GM19035 (cell line): Measurements from ENCODE around the gene FGD3.
"Not testable (repeated sequence)": the region's sequence is repeated elsewhere in the genome, so short reads cannot be mapped to it uniquely, and the experiment has no call there.

Experiments used
- ATAC-seq: cut with Tn5 transposase; IDR thresholded peaks from one replicate; pipeline ENCODE4 v1.9.1; 2021; ENCODE audit not compliant: unreplicated experiment

Gene FGD3, protein sequence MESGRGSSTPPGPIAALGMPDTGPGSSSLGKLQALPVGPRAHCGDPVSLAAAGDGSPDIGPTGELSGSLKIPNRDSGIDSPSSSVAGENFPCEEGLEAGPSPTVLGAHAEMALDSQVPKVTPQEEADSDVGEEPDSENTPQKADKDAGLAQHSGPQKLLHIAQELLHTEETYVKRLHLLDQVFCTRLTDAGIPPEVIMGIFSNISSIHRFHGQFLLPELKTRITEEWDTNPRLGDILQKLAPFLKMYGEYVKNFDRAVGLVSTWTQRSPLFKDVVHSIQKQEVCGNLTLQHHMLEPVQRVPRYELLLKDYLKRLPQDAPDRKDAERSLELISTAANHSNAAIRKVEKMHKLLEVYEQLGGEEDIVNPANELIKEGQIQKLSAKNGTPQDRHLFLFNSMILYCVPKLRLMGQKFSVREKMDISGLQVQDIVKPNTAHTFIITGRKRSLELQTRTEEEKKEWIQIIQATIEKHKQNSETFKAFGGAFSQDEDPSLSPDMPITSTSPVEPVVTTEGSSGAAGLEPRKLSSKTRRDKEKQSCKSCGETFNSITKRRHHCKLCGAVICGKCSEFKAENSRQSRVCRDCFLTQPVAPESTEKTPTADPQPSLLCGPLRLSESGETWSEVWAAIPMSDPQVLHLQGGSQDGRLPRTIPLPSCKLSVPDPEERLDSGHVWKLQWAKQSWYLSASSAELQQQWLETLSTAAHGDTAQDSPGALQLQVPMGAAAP

DNA sequence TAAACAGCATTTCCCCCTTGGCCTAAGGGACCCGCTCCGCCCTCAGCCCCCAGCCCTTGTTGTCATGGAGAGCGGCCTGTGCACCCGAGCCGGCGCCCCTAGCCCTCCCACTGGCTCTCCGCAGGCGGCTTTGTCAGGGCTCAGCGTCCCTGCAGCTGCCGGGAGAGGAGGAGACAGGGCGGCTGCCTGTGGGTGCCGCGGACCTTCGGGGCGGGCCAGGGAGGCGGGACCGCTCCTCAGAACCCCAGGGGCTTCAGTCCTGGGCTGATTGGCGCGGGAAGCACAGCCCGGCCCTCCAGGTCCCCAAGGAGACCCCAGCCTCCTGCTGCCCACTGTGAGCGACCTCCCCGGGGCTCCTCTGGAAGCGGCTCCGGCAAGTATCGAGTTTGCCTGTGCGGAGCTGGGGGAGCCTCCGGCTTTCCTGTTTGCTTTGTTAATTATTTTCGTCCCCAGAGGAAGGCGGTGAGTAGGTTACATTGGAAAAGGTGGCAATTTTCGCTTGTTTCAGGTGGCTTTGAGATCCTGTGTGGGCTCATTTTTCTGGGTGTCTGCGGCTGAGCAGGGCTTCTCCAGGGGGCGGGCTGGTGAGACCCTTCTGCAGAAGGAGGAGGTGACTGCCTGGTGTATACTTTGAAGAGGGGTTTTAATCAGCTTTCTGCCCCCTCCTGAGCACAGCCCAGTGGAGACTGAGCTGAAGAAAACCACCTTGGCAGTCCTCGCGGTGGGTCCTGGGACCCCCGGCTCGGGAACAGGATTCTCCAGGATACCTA lies at the start of gene FGD3:
Gene FGD3, plus strand, starts transcription at position 256 of the 770 bp plus-strand sequence. CDS start 28,734 bp downstream, outside the sequence.
- ATAC-seq = no peak

DNA sequence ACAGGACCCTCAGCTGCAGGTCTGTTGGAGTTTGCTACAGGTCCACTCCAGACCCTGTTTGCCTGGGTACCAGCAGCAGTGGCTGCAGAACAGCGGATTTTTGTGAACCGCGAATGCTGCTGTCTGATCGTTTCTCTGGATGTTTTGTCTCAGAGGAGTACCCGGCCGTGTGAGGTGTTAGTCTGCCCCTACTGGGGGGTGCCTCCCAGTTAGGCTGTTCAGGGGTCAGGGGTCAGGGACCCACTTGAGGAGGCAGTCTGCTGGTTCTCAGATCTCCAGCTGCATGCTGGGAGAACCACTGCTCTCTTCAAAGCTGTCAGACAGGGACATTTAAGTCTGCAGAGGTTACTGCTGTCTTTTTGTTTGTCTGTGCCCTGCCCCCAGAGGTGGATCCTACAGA lies 42.2 kb upstream of the FGD3 start:
- ATAC-seq = not testable (repeated sequence)

DNA sequence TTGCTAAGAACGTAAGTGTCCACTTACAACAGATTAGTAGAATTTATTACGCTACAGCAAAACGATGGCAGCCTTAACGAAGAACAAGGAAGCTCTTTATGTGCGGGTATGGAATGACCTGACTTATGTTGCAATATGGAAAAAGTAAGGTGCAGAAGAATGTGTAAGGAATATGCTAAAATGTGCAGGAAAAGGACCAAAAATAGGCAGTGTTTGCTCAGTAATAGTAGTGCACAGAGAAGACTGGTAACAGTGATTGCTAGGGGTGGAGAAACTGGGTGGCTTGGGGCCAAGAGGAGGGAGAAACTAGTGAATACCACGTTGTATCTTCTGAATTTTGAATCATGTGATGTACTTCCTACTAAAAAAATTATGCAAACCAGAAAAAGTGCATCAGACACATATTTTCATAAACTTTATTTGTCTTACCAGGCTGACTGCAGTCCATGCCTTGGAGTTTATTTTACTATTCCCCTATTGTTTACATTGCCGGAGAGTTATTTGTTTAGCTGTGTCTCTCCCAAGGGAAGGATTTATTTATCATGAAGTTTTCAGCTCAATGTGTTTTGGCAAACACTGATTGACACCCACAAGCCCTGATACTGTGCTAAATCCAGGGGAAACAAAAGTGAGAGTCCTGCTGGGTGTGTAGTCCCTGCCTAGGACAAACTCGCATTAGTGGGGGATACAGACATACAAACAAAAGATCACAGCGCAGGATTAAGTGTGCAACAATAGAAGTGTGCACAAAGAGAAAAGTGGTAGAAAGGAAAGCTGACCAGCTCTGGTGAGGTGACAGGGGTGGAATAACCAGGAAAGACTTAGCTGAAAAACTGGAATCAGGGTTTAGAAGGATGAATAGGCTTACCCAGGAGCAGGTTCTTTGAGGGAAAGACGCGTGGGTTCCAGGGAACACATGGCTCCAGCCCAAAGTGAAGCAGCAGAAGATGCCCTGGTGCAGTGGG lies 35.5 kb upstream of the FGD3 start:
- no peak for ATAC-seq

DNA sequence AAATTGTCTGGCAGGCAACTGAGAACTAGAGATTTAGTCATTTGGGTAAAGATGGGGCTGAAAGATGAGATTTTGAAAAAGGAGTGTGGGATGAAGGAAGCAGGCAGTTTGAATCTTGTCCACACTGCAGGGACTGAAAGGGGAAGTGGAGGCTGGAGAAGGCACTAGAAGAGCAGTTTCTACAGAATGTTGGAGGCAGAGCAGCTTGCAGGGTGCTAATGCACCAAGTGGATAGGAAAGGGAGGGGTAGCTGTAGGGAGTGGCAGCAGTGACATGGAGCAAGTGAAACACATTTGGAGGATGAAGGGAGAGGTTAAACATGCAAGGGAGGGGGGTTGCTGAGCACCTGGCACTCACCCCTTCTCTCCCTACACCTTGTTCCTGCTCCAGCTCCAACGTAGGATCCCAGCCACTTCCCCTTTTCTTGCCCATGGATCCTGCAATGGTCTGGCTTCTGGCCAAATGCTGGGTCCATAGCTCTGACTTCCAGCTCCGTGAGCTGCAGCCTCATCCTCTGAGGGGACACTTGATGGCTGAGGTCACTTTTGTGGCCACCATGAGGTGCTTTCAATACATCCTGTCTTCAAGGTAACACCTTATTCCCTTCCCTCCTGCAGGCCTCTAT lies 30.0 kb upstream of the FGD3 start:
- ATAC-seq = no peak

DNA sequence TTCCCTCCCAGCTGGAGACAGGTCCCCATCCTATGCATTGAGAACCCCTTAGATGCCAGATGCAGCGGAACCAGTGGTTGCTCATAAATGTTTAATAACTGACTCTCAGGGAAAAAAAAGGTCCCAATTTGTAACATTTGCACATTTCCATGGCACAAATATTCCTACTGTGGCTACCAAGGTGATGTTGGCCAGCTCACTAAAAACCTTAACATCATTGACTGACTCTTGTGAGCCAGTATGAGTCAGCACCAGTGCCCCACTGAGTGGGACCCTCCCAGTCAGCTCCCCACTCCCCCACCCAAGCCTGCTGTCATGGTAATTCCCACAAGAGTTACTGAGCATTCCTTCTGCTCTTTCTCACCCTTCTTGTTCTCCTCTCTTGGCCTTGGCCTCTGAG lies 26.9 kb upstream of the FGD3 start:
- no peak for ATAC-seq

DNA sequence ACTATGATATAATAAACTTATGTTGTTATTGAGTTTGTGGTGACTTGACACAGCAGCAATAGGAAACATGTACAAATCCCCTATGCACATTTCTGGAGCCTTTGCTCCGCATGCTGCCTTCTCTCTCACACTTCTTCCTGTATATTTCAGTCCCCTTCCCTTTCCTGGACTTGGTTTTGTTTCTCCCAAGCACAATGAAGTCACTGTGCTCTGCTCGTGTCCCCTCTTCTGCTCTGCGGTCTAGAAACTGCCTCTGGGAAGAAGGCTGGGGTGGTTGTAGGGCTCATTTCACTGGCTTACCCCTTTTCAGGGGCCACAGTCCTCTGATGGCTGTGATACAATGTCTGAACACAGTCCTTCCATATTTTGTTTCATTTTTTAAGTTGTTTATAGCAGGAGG lies 15.7 kb upstream of the FGD3 start:
- ATAC-seq = no peak

DNA sequence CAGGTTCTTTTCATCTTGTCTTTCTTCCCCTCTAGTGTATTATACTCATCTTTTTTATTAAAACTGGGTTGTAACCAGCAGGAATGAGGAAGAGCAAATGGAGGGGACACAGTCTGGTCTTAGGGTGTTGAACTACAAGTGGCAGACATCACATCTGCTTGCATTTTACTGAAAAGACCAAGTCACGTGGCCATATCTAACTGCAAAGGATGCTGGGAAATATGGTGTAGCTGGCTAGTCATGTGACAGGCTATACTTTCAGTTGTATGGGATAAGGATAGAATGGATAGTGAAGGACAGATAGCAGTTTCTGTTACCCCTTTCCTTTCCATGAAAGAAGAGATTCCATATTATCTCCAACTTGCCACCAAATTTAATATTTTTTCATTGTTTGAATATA lies 13.0 kb upstream of the FGD3 start:
- ATAC-seq = no peak

DNA sequence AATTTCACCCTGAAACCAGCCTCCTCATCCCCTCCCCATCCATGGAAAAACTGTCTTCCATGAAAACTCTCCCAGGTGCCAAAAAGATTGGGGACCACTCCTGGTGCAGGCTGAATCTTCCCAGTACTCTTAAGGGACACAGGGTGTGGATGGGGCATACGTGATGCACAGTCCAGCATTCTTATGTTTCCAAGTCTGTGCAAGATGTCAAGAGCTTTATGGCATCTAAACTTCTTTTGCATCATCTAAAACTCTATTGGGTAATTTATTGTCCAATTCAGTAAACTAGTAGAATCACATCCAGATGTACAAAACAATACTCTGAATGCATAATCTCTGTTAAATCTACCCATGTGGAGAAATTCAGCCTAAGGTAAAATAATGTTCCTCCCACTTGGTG lies 9.3 kb upstream of the FGD3 start:
- ATAC-seq = no peak

DNA sequence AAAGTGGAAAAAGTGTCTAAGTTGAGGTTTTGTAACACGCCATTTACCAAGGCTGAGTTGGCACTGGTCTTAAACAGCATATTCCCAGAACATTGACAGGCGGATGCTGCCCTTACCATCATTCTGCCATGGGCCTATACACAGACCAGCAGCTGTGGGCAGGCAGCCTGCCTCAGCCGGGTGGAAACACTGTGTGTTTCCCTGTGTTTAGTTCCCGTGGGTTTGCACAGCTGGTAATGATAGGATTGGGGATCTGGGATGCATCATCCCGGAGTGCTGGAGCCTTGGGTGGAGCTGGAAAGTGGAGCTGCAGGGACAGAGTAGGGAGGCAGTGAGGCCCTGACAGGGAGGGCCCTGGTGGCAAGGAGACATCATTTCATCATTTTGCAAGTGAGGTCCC lies 5.5 kb upstream of the FGD3 start:
- no peak for ATAC-seq

DNA sequence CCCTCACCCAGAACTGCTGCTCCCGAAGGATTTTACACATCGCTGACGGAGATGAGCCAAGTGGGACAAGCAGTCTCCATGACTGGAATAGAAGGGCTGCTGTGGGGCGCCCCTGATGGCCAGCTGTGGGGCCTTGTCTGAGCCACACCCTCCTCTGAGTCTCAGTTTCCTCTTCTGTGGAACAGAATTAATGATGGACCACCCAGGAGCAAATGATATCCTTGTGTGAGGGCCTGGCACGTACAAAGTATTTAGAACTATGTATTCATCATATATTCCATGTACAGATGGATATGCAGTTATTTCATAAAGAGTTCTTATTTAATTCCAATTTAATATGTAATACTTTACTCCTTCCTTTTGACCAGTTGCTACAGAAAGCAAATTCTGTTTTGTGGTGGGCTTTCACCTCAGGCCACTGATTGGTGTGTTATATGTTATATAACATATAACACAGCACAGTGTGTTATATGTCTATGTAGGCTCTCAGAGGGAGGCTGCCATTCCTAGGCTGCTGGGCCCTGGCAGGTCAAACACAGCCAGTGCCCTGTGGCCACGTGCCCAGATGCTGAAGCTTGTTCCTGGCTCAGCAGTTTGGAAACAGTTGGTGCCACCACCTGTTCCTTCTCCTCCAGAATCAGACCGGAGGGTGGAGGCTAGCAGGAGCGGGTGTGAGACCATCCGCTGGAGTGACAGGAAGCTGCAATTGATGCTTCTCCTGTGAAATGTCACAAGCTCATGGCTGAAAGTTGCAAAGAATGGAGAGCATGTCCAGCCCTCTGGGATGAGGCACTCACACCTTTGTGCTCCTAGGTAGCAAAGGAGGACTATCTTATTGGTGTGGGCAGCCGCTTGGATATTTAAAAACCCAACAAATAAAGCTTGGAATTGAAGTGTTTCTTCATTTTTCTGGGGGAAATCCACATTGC lies 4.4 kb upstream of the FGD3 start:
- ATAC-seq = no peak

DNA sequence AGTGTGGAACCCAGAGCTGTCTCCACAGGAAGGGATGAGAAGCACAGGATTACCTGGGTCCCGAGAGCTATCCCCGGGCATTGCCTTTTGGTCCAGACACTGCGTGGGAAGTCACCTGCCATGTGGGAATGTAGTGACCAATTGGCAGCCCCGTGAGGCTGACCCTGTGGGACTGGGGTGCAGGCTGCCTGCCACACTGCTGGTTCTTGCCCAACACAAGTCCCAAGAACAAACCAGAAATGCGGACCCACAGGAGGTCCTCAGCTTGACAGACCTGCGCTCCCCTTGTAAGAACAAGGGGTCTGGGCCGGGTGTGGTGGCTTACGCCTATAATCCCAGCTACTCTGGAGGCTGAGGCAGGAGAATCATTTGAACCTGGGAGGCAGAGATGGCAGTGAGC lies 2.4 kb upstream of the FGD3 start:
- ATAC-seq = no peak

DNA sequence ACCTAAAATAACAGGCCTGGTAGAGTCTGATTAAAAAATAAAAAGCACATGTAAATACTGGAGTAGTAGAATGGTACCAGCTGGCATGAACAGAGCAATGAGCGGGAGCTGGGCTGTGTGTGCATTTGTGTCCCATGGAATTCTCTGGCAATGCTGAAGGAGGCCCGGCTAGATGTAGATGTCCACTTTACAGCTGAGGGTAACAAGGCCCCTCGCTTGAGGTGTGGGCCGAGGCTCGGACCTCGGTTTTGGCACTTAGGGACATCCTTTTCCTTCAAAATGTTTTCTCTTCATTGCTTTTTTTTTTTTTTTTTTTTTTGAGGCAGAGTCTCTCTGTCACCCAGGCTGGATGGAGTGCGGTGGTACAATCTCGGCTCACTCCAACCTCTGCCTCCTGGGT lies 1.5 kb upstream of the FGD3 start:
- ATAC-seq = no peak

DNA sequence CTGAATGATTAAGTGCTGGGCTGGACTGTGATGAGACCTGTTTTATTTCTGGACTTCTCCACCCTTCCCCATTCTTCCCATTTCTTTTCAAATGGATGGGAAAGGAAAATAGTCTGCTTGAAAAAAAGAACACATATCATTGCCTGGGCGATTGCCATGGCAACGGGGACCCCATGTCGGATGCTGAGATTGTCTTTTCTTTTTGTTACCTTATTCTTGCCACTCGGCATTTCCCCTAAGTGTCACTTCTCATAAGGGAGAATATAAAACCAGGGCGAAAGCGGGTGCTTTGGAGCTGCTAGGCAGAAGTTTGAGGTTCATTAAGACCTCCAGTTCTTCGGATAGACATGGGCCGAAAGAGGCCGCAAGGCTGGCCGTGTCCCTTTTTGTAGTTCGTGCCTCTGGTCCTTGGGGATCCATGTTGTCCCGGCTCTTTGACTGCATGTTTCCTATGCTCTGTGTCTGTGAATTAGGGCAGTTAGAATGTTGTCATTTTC lies 763 bp downstream of the FGD3 start:
- no peak for ATAC-seq

DNA sequence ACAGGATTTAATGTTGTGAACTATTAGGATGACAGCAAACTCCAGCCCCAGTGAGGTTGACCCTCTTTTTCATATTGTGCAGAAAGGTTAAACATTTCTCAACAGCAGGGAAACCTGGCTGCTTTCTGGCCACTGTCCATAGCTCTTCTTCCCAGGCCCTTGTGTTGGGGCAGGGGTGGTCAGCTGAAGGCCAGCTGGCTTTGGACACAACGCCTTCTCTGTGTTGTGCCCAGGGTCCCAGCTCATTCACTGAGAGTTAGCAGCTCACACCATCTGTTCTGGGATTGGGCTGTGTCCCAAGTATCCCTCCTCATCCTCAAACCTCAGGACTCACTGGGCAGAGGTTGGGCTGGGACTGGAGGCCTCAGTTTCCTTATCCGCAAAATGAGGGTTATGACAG lies 1.3 kb downstream of the FGD3 start:
- no peak for ATAC-seq

DNA sequence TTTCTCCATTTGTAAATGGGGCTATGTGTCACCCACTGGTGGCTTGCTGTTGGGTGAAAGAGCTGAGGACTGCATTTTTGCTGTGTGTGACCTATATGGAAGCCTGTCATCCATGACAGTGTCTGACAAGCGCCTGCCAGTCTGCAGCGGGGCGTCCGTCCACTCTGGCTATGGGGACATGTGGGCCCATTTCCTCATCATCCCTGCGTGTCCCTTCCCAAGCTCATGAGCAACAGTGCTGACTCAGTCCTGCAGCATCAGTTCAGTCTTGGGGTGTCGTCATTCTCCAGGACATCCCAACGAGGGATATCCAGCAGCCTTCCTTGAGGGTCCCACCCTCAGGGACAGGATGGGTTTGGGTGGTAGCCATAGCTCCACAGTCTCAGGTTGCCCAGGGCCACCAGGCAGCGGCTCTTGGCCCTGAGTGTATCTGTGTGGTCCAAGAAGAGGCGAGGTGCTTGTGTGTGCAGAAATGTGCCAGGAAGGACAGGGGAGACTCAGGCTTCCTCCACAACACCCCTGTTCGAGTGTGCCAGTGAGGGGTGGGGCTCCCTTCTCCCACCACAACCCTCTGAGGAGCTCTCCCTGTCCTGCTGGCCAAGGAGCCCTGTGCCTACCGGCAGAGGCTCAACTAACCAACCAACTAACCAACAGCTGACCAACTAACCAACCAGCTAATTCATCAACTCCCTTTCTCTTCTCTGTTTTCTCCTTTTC lies 2.1 kb downstream of the FGD3 start:
- no peak for ATAC-seq

DNA sequence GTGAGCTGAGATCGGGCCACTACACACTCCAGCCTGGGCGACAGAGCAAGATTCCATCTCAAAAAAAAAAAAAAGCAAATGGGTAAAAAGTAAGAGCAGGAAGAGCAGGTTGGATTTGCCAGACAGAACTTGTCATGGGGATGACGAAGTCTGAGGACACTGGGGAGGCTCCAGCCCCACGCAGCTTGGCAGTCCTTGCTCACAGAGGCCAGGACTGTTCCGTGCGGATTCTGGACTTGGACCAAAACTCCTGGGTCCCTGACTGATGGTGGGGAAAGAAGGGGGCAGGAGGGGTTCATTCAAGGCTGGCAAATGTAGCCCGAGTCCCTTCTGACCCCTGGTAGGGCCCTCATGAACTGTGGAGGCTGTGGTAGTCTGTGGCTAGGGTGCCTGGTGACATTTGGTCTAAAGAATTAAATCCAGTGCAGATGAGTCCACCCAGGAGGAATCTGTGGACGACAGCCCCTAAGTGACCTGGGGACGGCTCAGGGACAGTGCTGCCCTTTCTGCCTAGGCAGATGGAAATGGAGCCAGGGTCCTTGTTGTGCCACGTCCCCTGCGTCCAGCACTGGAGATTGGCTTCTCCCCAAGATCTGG lies 3.1 kb downstream of the FGD3 start:
- no peak for ATAC-seq

DNA sequence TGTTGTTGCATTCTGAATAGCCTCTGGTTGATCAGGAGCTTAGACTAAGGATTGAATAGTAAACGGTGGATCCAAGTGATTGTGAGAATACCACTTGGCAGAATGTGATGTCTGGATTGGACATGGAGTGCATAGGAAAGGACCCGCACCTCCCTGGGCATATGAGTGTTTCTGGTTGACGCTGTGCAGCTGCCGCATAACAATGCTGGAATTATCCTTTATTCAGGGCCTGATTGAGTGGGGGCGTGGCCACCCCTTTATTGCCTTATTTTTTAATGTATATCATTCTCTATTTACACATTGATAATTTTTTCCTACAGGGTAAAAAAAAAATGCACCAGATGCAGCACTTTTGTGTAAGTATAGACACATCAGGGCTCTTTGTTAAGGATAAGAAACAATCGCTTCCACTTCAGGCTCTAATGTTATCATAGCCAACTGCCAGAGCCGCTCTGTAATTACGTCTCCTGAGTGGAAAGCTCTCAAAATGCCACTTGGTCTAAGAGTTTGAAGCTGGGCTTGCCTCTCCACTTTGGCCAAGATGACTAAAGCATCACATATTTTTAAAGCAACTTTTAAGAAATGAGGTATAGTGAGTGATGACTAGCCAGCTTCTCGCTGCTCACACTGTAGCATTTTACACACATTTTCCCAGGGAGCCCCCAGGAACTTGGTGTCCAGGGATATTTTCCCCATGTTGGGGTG lies 5.7 kb downstream of the FGD3 start:
- ATAC-seq = no peak
